ENCODE data around the gene DIRAS3.

The DIRAS3 gene

DNA sequence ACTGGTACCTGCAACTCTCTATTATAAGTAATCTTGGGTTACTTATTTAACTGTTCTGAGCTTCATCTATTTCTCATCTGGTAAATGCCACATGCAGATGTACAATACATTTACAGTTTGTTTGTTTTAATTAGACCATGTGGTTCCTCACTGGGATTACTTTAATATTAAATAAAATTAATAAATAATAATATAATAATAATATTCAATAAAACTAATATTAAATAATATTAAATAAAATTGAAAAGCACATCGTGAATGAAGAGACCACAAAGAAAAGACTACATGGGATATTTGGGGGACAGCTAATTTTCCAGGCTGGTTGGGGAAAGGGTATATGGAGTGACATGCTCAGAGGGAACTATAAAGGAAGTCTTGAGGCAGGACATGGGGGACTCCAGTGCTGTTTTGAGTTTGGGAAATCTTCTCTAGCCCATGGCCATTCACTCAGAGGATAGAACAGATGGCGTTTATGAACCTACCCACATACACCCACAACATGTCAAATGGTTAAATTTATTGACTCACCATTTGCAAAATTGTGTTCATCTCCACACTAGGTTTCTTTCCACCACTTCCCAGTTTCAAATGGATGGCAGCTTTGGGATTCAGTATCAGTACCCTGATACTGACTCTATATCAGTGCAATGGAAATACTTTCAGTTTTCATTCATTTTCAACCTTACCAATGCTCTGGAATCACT, 25.6 kb downstream of the DIRAS3 start:
- Histone ChIP-seq H3K27me3 (ENCODE audit: insufficient read depth, insufficient read length) (no peaks in the 10 kb centered on the region), H3K4me3 (ENCODE audit: insufficient read length, low read depth) (no peak overlapping the region), H3K9me3 (ENCODE audit: insufficient read depth, low read length) (no peaks in the 10 kb centered on the region), H3K4me1 (ENCODE audit: insufficient read depth, insufficient read length) (no peaks in the 10 kb centered on the region), H3K36me3 (ENCODE audit: insufficient read depth, insufficient read length, low read length) (no peaks in the 10 kb centered on the region), H3K9ac (ENCODE audit: insufficient read length, low read depth) (no peak overlapping the region)
- TF ChIP-seq SUZ12 (IDR thresholded peaks at IDR 0.05; ENCODE audit: extremely low read depth, insufficient read depth, insufficient read length) (no peak), ZNF274 (IDR thresholded peaks at IDR 0.05; ENCODE audit: low read depth, low read length) (no peak), YY1 (IDR thresholded peaks at IDR 0.05; ENCODE audit: insufficient read depth, insufficient read length) (no peak)
- no peak for DNase-seq (ENCODE audit: low read depth, low spot score)

DNA sequence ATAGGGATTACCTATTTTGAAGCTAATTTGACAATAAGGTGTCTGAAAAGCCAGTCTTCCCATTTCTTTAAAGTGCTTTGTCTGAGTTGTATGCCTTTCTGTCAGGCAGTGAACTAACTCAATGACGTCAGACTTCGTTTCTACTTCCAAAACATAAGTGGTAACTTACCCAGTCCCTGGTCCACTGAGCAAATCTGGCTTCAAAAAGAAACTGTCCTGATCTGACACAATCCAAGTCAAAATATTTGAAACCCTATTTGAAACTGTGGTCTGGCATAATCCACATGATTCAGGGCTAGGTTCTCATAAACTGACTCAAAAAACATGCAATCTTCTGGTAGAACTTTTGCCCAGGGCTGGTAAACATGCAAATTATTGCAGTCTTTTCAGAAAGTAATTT, 34.0 kb downstream of the DIRAS3 start:
- no peaks in the 10 kb centered on the region for H3K4me1 ChIP-seq (ENCODE audit: insufficient read depth, insufficient read length)
- DNase-seq (ENCODE audit: low read depth, low spot score), result no peak
- no peaks in the 10 kb centered on the region for H3K9me3 ChIP-seq (ENCODE audit: insufficient read depth, low read length)
- no peak overlapping the region for H3K4me3 ChIP-seq (ENCODE audit: insufficient read length, low read depth)
- TF ChIP-seq SUZ12 (IDR thresholded peaks at IDR 0.05; ENCODE audit: extremely low read depth, insufficient read depth, insufficient read length), result no peak
- no peak for TF ChIP-seq YY1 (IDR thresholded peaks at IDR 0.05; ENCODE audit: insufficient read depth, insufficient read length)
- no peak for TF ChIP-seq ZNF274 (IDR thresholded peaks at IDR 0.05; ENCODE audit: low read depth, low read length)
- no peaks in the 10 kb centered on the region for H3K36me3 ChIP-seq (ENCODE audit: insufficient read depth, insufficient read length, low read length)
- H3K27me3 ChIP-seq (ENCODE audit: insufficient read depth, insufficient read length), result no peaks in the 10 kb centered on the region
- H3K9ac ChIP-seq (ENCODE audit: insufficient read length, low read depth), result no peak overlapping the region

DNA sequence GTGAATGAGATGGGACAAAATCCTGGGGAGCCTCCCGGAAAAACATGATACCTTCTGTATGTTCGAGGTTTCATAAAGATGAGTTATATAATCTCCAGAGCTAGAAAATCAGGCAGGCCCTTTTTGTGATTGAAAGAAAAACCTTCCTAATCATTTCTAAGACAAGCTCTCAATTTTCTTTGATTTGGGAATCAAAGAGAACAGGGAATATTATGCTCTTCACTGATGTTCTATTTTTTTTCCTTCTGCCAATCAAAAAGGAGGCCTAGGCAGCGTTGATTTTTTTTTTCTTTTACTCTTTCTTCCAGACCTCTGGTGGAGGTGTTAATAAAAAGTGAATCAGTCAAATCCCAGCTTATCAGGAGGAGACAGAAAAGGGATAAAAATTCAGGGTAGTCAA, 34.5 kb downstream of the DIRAS3 start:
- no peaks in the 10 kb centered on the region for H3K36me3 ChIP-seq (ENCODE audit: insufficient read depth, insufficient read length, low read length)
- no peak overlapping the region for H3K9ac ChIP-seq (ENCODE audit: insufficient read length, low read depth)
- H3K27me3 ChIP-seq (ENCODE audit: insufficient read depth, insufficient read length), result no peaks in the 10 kb centered on the region
- no peaks in the 10 kb centered on the region for H3K4me1 ChIP-seq (ENCODE audit: insufficient read depth, insufficient read length)
- TF ChIP-seq YY1 (IDR thresholded peaks at IDR 0.05; ENCODE audit: insufficient read depth, insufficient read length) (no peak), SUZ12 (IDR thresholded peaks at IDR 0.05; ENCODE audit: extremely low read depth, insufficient read depth, insufficient read length) (no peak)
- no peaks in the 10 kb centered on the region for H3K9me3 ChIP-seq (ENCODE audit: insufficient read depth, low read length)
- no peak overlapping the region for H3K4me3 ChIP-seq (ENCODE audit: insufficient read length, low read depth)
- DNase-seq (ENCODE audit: low read depth, low spot score), result no peak

DNA sequence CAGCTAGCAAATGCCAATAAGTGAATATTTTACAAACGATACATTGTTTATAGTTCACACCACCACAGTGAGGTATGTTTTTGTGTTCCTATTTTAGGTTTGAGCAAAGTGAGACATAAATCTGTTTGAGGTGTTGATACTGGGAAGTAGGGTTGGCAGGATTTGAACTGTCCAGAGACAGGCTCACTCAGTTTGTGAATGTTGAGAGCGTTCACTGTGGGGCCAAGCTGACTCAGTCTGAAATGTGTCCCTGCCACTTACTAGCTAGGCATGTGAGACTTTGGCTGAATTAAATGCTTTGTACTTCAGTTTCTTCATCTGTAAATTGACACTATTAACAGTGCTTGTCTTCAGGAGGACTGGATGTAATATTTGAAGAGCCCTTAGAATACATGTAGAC, 35.1 kb downstream of the DIRAS3 start:
- H3K9me3 ChIP-seq (ENCODE audit: insufficient read depth, low read length), result no peaks in the 10 kb centered on the region
- no peak for DNase-seq (ENCODE audit: low read depth, low spot score)
- TF ChIP-seq ZNF274 (IDR thresholded peaks at IDR 0.05; ENCODE audit: low read depth, low read length), result no peak
- TF ChIP-seq SUZ12 (IDR thresholded peaks at IDR 0.05; ENCODE audit: extremely low read depth, insufficient read depth, insufficient read length), result no peak
- no peak for TF ChIP-seq YY1 (IDR thresholded peaks at IDR 0.05; ENCODE audit: insufficient read depth, insufficient read length)
- H3K9ac ChIP-seq (ENCODE audit: insufficient read length, low read depth), result no peak overlapping the region
- H3K4me3 ChIP-seq (ENCODE audit: insufficient read length, low read depth), result no peak overlapping the region
- no peaks in the 10 kb centered on the region for H3K36me3 ChIP-seq (ENCODE audit: insufficient read depth, insufficient read length, low read length)
- no peaks in the 10 kb centered on the region for H3K27me3 ChIP-seq (ENCODE audit: insufficient read depth, insufficient read length)
- H3K4me1 ChIP-seq (ENCODE audit: insufficient read depth, insufficient read length), result no peaks in the 10 kb centered on the region

DNA sequence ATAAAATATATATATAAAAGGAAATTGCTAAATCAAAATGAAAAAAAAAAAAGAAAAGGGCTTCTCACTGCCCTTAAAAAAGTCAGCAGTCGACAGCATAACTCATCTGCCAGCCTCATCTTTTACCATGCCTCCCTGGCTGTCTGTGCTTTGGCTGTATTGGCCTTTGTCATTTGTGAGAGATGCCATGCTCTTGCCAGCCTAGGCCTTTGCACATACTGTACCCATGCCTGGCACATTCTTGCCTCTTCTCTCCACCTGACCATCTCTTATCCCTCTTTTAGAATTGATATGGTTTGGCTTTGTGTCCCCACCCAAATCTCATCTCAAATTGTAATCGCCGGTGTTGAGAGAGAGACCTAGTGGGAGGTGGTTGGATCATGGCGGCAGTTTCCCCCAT, 37.1 kb downstream of the DIRAS3 start:
- Histone ChIP-seq H3K4me1 (ENCODE audit: insufficient read depth, insufficient read length) (no peaks in the 10 kb centered on the region), H3K9ac (ENCODE audit: insufficient read length, low read depth) (no peak overlapping the region), H3K4me3 (ENCODE audit: insufficient read length, low read depth) (no peak overlapping the region), H3K9me3 (ENCODE audit: insufficient read depth, low read length) (no peaks in the 10 kb centered on the region; the same call in 1 of the 2 replicates), H3K36me3 (ENCODE audit: insufficient read depth, insufficient read length, low read length) (no peaks in the 10 kb centered on the region), H3K27me3 (ENCODE audit: insufficient read depth, insufficient read length) (no peaks in the 10 kb centered on the region)
- DNase-seq (ENCODE audit: low read depth, low spot score), result no peak
- TF ChIP-seq YY1 (IDR thresholded peaks at IDR 0.05; ENCODE audit: insufficient read depth, insufficient read length) (no peak), ZNF274 (IDR thresholded peaks at IDR 0.05; ENCODE audit: low read depth, low read length) (no peak), SUZ12 (IDR thresholded peaks at IDR 0.05; ENCODE audit: extremely low read depth, insufficient read depth, insufficient read length) (no peak)

DNA sequence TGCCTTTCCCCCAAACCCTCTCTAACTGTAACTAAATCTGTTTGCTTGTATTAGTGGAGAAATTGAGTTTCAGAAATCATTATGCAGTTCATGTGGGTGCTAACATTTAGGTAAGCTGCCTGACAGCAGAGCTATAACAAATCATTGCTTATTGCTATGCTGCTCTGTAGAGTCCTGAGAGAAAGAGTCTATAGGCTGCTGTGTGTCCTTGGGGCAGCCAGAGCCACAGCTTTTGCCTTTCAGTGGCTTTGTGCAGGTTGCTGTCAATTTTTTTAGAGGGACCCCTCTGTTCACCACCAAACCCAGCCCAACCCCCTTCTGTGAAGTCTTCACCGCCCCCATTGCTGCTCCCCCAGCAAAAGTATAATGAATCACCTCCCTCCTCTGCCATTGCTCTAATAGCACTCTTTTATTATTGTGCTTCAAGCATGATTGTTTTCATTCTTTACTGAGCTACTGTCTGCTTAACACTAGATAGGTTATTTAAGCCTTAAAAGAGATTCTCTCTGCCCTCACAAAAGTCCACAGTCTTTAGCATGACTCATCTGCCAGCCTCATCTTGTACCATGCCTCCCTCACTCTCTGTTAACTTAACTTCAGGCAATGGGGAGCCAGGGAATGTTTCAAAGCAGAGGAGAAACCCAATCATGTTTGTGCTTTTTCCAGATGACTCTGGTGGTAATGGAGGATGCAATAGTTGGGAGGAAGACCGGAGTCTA, 38.6 kb downstream of the DIRAS3 start:
- Histone ChIP-seq H3K9ac (ENCODE audit: insufficient read length, low read depth) (no peak overlapping the region), H3K4me3 (ENCODE audit: insufficient read length, low read depth) (no peak overlapping the region), H3K4me1 (ENCODE audit: insufficient read depth, insufficient read length) (no peaks in the 10 kb centered on the region), H3K27me3 (ENCODE audit: insufficient read depth, insufficient read length) (no peaks in the 10 kb centered on the region), H3K36me3 (ENCODE audit: insufficient read depth, insufficient read length, low read length) (no peaks in the 10 kb centered on the region), H3K9me3 (ENCODE audit: insufficient read depth, low read length) (no peaks in the 10 kb centered on the region; the same call in 1 of the 2 replicates)
- no peak for TF ChIP-seq ZNF274 (IDR thresholded peaks at IDR 0.05; ENCODE audit: low read depth, low read length)
- no peak for TF ChIP-seq YY1 (IDR thresholded peaks at IDR 0.05; ENCODE audit: insufficient read depth, insufficient read length)
- TF ChIP-seq SUZ12 (IDR thresholded peaks at IDR 0.05; ENCODE audit: extremely low read depth, insufficient read depth, insufficient read length), result no peak
- no peak for DNase-seq (ENCODE audit: low read depth, low spot score)

DNA sequence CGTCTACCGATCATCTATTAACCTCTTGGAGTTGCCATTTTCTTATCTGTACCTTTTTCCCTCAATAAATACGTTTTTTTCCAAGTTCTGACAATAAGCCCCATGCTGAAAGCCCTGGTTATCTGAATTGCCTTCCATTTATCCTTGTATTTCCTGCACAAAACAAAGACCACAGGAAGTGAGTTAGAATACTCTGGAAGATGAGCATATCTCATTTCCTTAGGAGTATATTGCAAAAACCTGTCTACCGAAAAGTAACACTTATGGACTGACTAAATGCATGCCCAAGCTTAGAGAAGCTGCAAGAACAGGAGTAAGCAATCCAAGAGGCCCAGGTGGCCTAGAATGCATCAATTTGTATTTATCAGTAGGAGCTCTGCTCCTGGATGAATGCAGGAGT, 39.9 kb downstream of the DIRAS3 start:
- H3K9ac ChIP-seq (ENCODE audit: insufficient read length, low read depth), result no peak overlapping the region
- DNase-seq (ENCODE audit: low read depth, low spot score), result no peak
- no peaks in the 10 kb centered on the region for H3K36me3 ChIP-seq (ENCODE audit: insufficient read depth, insufficient read length, low read length)
- TF ChIP-seq SUZ12 (IDR thresholded peaks at IDR 0.05; ENCODE audit: extremely low read depth, insufficient read depth, insufficient read length), result no peak
- no peak for TF ChIP-seq ZNF274 (IDR thresholded peaks at IDR 0.05; ENCODE audit: low read depth, low read length)
- TF ChIP-seq YY1 (IDR thresholded peaks at IDR 0.05; ENCODE audit: insufficient read depth, insufficient read length), result no peak
- no peaks in the 10 kb centered on the region for H3K4me1 ChIP-seq (ENCODE audit: insufficient read depth, insufficient read length)
- no peaks in the 10 kb centered on the region; the same call in 1 of the 2 replicates for H3K9me3 ChIP-seq (ENCODE audit: insufficient read depth, low read length)
- no peaks in the 10 kb centered on the region for H3K27me3 ChIP-seq (ENCODE audit: insufficient read depth, insufficient read length)
- no peak overlapping the region for H3K4me3 ChIP-seq (ENCODE audit: insufficient read length, low read depth)
